D721Med (cell line): Measurements from ENCODE around the gene UTS2R.
"Not testable (repeated sequence)": the region's sequence is repeated elsewhere in the genome, so short reads cannot be mapped to it uniquely, and the experiment has no call there.

Experiments
- DNase-seq: peaks from one replicate; pipeline ENCODE4 v3.0.0; 2011; ENCODE audit warnings: low spot score; ENCODE audit not compliant: insufficient read length
- FAIRE-seq: peaks from 2 replicates; lab custom pipeline; 2011; peaks lifted over from hg19 to GRCh38; lab: Jason Lieb, UNC
- TF ChIP-seq, protein P1 (sequence below): IDR thresholded peaks from 2 replicates; pipeline ENCODE4 v1.5.1; 2012; ENCODE audit warnings: mild to moderate bottlenecking, control low read depth; ENCODE audit not compliant: insufficient read depth; ENCODE audit errors: missing control alignments

Gene UTS2R

DNA sequence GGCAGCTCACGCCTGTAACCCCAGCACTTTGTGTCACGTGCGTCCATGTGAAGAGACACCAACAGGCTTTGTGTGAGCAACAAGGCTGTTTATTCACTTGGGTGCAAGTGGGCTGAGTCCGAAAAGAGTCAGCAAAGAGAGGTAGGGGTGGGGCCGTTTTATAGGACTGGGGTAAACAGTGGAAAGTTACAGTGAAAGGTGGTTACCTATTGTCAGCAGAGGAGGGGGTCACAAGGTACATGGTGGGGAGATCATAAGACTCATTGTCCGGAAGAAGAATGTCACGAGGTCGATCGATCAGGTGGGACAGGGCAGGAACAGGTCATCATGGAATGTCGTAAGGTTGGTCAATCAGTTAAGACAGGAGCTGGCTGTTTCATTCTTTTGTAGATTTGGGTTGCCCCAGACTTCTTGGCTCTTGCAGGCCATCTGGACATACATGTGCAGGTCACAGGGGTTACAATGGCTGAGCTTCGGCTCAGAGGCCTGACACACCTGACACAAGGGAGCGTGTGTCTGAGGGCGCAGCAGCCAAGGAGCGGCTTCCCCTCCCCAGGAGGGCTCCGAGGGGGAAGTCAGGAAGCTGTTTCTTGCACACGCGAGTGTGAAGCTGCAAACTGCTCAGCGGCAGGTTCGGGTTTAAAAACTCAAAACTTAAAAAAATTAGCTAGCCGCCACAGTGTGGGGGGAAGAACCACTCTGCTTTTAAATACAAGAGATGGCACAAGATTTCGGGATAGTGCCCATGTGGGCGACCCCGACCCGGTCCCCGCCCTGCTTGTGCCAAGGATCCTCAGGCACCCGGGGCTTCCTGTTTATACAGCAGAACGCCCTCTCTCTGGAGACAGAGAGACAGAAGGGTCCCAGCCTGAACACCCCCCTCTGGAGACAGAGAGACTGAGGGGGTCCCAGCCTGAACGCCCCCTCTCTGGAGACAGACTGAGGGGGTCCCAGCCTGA is 24.9 kb upstream of the UTS2R start:
- TF ChIP-seq, protein P1, sequence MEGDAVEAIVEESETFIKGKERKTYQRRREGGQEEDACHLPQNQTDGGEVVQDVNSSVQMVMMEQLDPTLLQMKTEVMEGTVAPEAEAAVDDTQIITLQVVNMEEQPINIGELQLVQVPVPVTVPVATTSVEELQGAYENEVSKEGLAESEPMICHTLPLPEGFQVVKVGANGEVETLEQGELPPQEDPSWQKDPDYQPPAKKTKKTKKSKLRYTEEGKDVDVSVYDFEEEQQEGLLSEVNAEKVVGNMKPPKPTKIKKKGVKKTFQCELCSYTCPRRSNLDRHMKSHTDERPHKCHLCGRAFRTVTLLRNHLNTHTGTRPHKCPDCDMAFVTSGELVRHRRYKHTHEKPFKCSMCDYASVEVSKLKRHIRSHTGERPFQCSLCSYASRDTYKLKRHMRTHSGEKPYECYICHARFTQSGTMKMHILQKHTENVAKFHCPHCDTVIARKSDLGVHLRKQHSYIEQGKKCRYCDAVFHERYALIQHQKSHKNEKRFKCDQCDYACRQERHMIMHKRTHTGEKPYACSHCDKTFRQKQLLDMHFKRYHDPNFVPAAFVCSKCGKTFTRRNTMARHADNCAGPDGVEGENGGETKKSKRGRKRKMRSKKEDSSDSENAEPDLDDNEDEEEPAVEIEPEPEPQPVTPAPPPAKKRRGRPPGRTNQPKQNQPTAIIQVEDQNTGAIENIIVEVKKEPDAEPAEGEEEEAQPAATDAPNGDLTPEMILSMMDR: no peak
- DNase-seq: no peak
- no peak for FAIRE-seq

DNA sequence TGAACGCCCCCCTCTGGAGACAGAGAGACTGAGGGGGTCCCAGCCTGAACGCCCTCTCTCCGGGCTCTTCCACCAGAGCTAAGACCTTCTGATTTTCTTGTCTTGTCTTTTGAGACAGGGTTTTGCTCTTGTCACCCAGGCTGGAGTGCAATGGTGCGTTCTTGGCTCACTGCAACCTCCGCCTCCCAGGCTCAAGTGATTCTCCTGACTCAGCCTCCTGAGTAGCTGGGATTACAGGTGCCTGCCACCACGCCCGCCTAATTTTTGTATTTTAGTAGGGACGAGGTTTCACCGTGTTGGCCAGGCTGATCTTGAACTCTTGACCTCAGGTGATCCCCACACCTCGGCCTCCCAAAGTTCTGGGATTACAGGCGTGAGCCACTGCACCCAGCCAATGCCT is 23.6 kb upstream of the UTS2R start:
- DNase-seq, FAIRE-seq: not testable (repeated sequence)

DNA sequence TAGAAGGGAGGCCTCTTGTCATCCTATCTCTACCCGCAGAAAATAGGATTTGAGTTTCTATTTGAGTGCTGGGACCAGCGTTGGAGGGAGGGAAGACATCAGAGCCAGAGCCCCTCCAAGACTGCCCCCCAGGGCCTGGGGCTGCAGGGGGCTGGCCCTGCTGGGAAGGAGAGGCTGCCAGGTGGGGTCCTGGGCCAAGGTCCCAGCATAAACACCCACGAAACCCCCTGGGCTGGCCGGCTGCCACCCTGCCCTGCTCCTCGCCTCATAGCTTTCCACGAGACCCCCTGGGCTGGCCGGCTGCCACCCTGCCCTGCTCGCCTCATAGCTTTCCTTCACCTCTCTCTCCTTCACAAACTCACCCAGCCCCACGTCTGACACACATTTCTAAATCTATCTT is 23.1 kb upstream of the UTS2R start:
- DNase-seq: no peak
- FAIRE-seq: no peak
- TF ChIP-seq, protein P1: no peak

DNA sequence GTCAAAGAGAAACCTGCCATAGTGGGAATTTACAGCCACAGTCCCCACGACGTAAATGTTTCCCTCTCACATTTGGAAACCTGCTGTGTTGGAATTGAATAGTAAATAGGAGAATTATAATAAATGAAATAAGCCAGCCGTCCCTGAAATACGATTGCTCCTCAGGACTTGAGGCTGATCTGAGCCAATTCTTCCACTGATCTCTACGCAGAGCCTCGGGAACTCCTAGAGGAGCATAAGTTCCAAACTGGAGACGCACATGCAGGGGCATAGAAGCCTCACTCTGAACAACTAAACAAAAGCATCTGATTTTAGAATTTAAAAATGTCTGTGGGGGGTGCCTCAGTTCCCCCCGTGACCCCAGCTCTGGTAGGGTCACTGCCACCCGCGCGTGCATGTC is 22.7 kb upstream of the UTS2R start:
- FAIRE-seq: no peak
- TF ChIP-seq, protein P1: no peak
- DNase-seq: no peak

DNA sequence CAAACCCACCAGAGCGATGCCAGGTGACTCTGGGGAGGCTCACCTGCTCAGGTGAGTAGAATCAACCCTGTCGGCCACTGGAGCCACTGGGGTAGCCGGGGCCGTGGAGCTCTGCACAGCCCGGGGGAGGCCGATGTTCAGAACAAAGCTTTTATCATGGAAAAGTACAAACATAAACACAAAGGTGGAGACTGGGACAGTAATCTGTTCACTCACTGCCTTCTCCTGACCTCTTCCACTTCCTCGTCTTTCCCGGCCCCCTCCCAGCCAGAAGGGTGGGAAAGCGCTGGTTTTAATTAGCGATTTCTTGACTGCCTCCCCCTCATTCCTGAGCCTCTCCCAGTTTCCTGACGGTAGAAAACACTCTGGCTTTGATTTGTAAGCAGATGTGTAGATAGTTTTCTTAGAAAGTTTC is 22.3 kb upstream of the UTS2R start:
- FAIRE-seq: no peak
- DNase-seq: no peak
- TF ChIP-seq, protein P1: no peak

DNA sequence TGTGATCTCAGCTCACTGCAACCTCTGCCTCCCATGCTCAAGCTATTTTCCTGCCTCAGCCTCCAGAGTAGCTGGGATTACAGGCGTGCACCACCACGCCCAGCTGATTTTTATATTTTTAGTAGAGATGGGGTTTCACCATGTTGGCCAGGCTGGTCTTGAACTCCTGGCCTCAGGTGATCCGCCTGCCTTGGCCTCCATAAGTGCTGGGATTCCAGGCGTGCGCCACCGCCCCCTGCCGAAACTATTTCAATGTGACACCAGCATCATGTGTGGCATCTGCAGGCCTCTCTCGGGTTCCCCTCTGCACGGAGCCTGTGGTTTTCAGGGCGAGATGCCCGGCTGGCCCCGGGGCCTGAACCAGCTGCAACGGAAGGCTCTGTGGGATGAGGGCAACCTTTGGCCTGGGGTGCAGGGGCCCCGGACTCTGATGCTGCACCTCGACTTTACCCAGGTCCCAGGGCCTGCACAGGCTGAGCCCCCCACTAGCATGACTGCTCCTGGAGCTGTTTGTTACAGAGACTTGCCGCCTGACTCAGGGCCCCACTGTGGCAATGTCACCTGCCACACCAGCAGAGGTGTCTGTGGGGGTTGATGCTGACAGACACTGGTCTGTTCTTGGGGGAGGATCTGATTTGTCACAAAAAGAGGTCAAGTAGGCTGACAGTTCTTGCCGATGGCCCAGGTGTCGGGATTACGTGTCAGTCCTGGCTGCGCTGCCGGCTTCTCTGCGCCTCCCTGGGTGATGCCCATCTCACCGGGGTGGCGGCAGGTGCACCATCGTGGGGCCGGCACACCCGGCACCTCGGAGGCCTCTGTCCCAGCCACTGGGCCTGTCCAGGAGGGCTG is 21.2 kb upstream of the UTS2R start:
- FAIRE-seq (no peak), DNase-seq (no peak)
- TF ChIP-seq, protein P1: peak; percentile 21

DNA sequence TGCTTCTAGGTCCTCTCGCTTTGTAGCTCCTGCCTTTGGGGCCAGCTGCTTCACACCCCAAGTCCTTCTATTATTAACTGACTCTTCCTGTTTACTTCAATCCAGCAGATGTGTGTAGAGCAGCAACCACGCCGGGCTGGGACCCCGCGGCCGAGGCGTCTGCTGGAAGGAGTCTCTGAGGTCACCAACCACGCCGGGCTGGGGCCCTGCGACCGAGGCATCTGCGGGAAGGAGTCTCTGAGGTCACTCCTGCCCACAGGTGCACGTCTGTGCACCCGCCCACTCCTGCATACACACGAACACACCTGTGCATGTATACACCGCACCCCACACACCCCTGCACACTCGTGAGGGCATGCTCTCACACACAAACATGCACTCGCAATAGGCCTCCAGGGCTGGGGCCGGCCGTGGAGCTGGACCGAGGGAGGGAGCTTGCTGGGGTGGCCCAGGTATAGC is 20.3 kb upstream of the UTS2R start:
- no peak for FAIRE-seq

More for the DNA sequence above, 20.3 kb upstream of the UTS2R start:
- DNase-seq: no peak
- TF ChIP-seq, protein P1: no peak
